Measurements from ENCODE around the gene TSPAN9. TPM values are rescaled to one million over a fixed set of nuclear protein-coding genes. Genes with fewer than 3 reads are reported as not detected.

The TSPAN9 gene
- total and polyA plus RNA-seq, 10 of the 15 experiments (the other 5 are each of a cell fraction or from before 2014, with no cell fraction given) = 0.03 to 1.0 (median 0.12) TPM; not detected in 5

DNA sequence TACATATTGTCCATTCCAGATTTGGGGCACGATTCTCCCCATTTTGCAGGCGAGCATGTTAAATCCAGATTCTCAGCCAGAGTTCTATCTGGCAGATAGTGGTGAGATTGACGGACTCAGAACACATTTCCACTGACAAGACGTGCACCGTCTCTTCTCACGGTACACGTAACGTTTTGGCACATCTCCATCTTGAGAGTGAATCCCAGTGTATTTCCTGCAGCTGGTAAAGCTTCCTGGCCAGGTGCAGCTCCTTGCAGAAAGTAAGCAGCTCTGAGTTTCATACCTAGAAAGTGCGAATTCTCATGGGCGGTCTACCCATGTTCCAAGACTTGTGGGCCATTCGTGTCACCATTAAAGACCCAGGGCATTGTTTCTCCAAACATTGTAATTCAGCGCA, 102.6 kb downstream of the TSPAN9 start:
- in situ Hi-C loops (cut with MboI) (no loop called here), intact Hi-C loops (cut with micrococcal nuclease; ENCODE audit: unreplicated experiment) (no loop called here)
- Histone ChIP-seq H3K4me2 (ENCODE audit: control insufficient read depth, insufficient read depth) (no peak overlapping the region), H3K27ac (ENCODE audit: control insufficient read depth, insufficient read depth) (no peak overlapping the region), H4K20me1 (ENCODE audit: control insufficient read depth, insufficient read depth) (no peaks in the 10 kb centered on the region), H3K9ac (ENCODE audit: control insufficient read depth, insufficient read depth, low read length) (no peak overlapping the region), H3K9me3 (replicated peaks; ENCODE audit: control insufficient read depth, insufficient read depth, low read length) (no peaks in the 10 kb centered on the region), H3K36me3 (ENCODE audit: control insufficient read depth in 2 of 2, insufficient read depth in 2 of 2, low read length in 1 of 2) (no peaks in the 10 kb centered on the region), H3K27me3 (replicated peaks in 1 of 2; ENCODE audit: control insufficient read depth in 2 of 2, insufficient read depth in 2 of 2, low read length in 1 of 2) (peaks cover 3 to 4% of the 10 kb centered on the region in 2 experiments; a peak in 3 of 4 replicates), H2AFZ (ENCODE audit: control insufficient read depth, low read depth, low read length) (no peak overlapping the region), H3K4me3 (no peak overlapping the region), H3K79me2 (ENCODE audit: control insufficient read depth, insufficient read depth, low read length) (no peaks in the 10 kb centered on the region), H3K4me1 (ENCODE audit: control insufficient read depth, insufficient read depth, low read length) (no peaks in the 10 kb centered on the region)
- WGBS (ENCODE audit: insufficient coverage, insufficient replicate concordance, low lambda C conversion rate, missing lambda C conversion rate) = 32% methylated on average over 12 of the region's 12 CpGs
- ATAC-seq (no peak), DNase-seq (ENCODE audit: low read depth, low spot score) (no peak), FAIRE-seq (no peak)
- no TSS peak for BruUV-seq (replicated peaks)
- ChIA-PET SMC1A (ENCODE audit: uncharacterized antibody, unreplicated experiment) (no interaction called here), POLR2A (no interaction called here), RAD21 (ENCODE audit: unreplicated experiment) (no interaction called here), CTCF (interaction anchor here (1.4 kb wide), 1 partner anchor 44 kb away, joined by 3 read pairs; no protein-coding TSS in a partner anchor)
- TF ChIP-seq TCF12 (IDR thresholded peaks at IDR 0.05; ENCODE audit: low read depth, low read length) (no peak), ESRRA (IDR thresholded peaks at IDR 0.05; ENCODE audit: low read length) (no peak), WRNIP1 (IDR thresholded peaks at IDR 0.05; ENCODE audit: borderline replicate concordance, low read depth, low read length) (no peak)
- TF ChIP-seq, protein P1, sequence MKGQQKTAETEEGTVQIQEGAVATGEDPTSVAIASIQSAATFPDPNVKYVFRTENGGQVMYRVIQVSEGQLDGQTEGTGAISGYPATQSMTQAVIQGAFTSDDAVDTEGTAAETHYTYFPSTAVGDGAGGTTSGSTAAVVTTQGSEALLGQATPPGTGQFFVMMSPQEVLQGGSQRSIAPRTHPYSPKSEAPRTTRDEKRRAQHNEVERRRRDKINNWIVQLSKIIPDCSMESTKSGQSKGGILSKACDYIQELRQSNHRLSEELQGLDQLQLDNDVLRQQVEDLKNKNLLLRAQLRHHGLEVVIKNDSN (IDR thresholded peaks at IDR 0.05; ENCODE audit: borderline replicate concordance, extremely low read length, insufficient read depth, low read depth, low read length) = no peak

DNA sequence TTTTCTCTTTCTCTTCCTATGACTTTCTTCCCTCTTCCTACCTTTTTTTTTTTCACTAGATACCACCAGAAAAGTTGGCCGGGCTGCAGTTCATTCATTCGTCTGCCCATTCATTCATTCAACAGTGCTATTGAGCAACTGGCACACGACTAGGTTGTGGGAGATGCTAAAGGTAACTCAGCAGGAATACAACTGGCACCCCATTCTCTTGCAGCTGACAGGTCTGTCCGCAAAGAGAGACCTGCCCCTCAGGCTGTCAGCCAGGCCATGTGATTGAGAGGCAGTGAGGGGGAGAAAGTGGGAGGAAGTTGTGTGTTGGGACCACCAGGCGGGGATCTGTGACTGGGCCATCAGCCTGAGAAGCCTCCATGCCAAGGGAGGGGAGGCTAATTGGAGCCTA, 105.2 kb downstream of the TSPAN9 start:
- in situ Hi-C loops (cut with MboI) (no loop called here), intact Hi-C loops (cut with micrococcal nuclease; ENCODE audit: unreplicated experiment) (no loop called here)
- 31% methylated on average over 5 of the region's 5 CpGs for WGBS (ENCODE audit: insufficient coverage, insufficient replicate concordance, low lambda C conversion rate, missing lambda C conversion rate)
- ChIA-PET RAD21 (ENCODE audit: unreplicated experiment) (no interaction called here), POLR2A (no interaction called here), CTCF (interaction anchor here (0.7 to 1.1 kb wide), 2 partner anchors 10 to 27 kb away, joined by 3 to 4 read pairs; no protein-coding TSS in a partner anchor), SMC1A (ENCODE audit: uncharacterized antibody, unreplicated experiment) (no interaction called here)
- no peak overlapping the region for H3K4me3 ChIP-seq
- peaks cover 3 to 4% of the 10 kb centered on the region in 2 experiments; a peak in 3 of 4 replicates for H3K27me3 ChIP-seq (replicated peaks in 1 of 2; ENCODE audit: control insufficient read depth in 2 of 2, insufficient read depth in 2 of 2, low read length in 1 of 2)
- no peaks in the 10 kb centered on the region for H3K79me2 ChIP-seq (ENCODE audit: control insufficient read depth, insufficient read depth, low read length)
- H2AFZ ChIP-seq (ENCODE audit: control insufficient read depth, low read depth, low read length) = no peak overlapping the region
- ATAC-seq (no peak), FAIRE-seq (no peak), DNase-seq (ENCODE audit: low read depth, low spot score) (no peak)
- H3K4me2 ChIP-seq (ENCODE audit: control insufficient read depth, insufficient read depth) = no peak overlapping the region
- no peak overlapping the region for H3K27ac ChIP-seq (ENCODE audit: control insufficient read depth, insufficient read depth)
- no TSS peak for BruUV-seq (replicated peaks)
- peaks cover 5% of the 10 kb centered on the region for H3K4me1 ChIP-seq (ENCODE audit: control insufficient read depth, insufficient read depth, low read length)
- TF ChIP-seq BMI1 (IDR thresholded peaks at IDR 0.05; ENCODE audit: borderline replicate concordance) = no peak
- no peak for TF ChIP-seq EED (IDR thresholded peaks at IDR 0.05; ENCODE audit: low read depth)
- TF ChIP-seq MEF2B (IDR thresholded peaks at IDR 0.05; ENCODE audit: partially characterized antibody, poor library complexity, severe bottlenecking) = no peak
- H3K9me3 ChIP-seq (replicated peaks; ENCODE audit: control insufficient read depth, insufficient read depth, low read length) = no peaks in the 10 kb centered on the region
- no peak overlapping the region for H3K9ac ChIP-seq (ENCODE audit: control insufficient read depth, insufficient read depth, low read length)
- H4K20me1 ChIP-seq (ENCODE audit: control insufficient read depth, insufficient read depth) = no peaks in the 10 kb centered on the region
- H3K36me3 ChIP-seq (ENCODE audit: control insufficient read depth in 2 of 2, insufficient read depth in 2 of 2, low read length in 1 of 2) = no peaks in the 10 kb centered on the region
